OCI-LY3 (cell line): ENCODE results near the gene LECT2.

Experiments
- H2AFZ ChIP-seq: fragments of 200-600, 300-600 bp; shearing (Covaris generic); 2 replicates; pipeline ENCODE4 v1.6.0; 2014; ENCODE audit warnings: antibody characterized with exemption, low read depth, low read length
- H3K27ac ChIP-seq: fragments of 200-600, 300-600 bp; sonication (generic); 2 replicates; pipeline ENCODE4 v1.5.1; 2014; ENCODE audit warnings: mild to moderate bottlenecking, low read length, moderate library complexity, mixed read lengths
- H3K27me3 ChIP-seq: fragments of 200-600, 300-600 bp; sonication (generic); 2 replicates; pipeline ENCODE4 v1.6.1; 2014; ENCODE audit warnings: low read depth, low read length, mixed read lengths
- H3K36me3 ChIP-seq: fragments of 200-600, 300-600 bp; sonication (generic); replicated peaks from 2 replicates; pipeline ENCODE3; 2014; ENCODE audit warnings: low read depth, low read length, mixed read lengths
- H3K4me1 ChIP-seq: fragments of 300-600, 200-600 bp; sonication (generic); 2 replicates; pipeline ENCODE4 v1.6.1; 2014; ENCODE audit warnings: low read length, mixed read lengths
- H3K4me2 ChIP-seq: fragments of 200-600, 300-600 bp; sonication (generic); 2 replicates; pipeline ENCODE4 v1.6.1; 2014; ENCODE audit warnings: low read length, mixed read lengths
- H3K4me3 ChIP-seq: fragments of 300-600, 200-600 bp; sonication (generic); 2 replicates; pipeline ENCODE4 v1.5.1; 2014; ENCODE audit warnings: antibody characterized with exemption, mild to moderate bottlenecking, low read length, moderate library complexity
- H3K79me2 ChIP-seq: fragments of 300-600, 200-600 bp; shearing (Covaris generic); 2 replicates; pipeline ENCODE4 v1.6.1; 2014; ENCODE audit warnings: mild to moderate bottlenecking, low read length, mixed read lengths
- H3K9ac ChIP-seq: fragments of 300-600, 200-600 bp; shearing (Covaris generic); 2 replicates; pipeline ENCODE4 v1.6.0; 2014; ENCODE audit warnings: mild to moderate bottlenecking, low read length, moderate library complexity
- H3K9me3 ChIP-seq: fragments of 200-600, 300-600 bp; shearing (Covaris generic); 2 replicates; pipeline ENCODE4 v1.6.1; 2014; ENCODE audit warnings: low read length, mixed read lengths; ENCODE audit not compliant: insufficient read depth
- H4K20me1 ChIP-seq: fragments of 200-600, 300-600 bp; sonication (generic); 2 replicates; pipeline ENCODE4 v1.6.1; 2016; ENCODE audit warnings: low read length, mixed read lengths; ENCODE audit not compliant: insufficient read depth
- CTCF ChIP-seq: fragments of 200-600, 300-600 bp; sonication (generic); IDR thresholded peaks from 2 replicates; pipeline ENCODE4 v1.5.1; 2014; ENCODE audit warnings: antibody characterized with exemption, low read length, low read depth
- EZH2phosphoT487 ChIP-seq: fragments of 200-600 bp; shearing (Covaris generic); IDR thresholded peaks from 2 replicates; pipeline ENCODE4 v1.6.1; 2018; ENCODE audit warnings: antibody characterized with exemption, mixed run types, low read depth

LECT2 gene

GRCh38 chr5:135905144-135905543 is 49.6 kb downstream of the LECT2 start:
- Histone ChIP-seq H3K27ac (no peak overlapping the region), H3K9me3 (no peaks in the 10 kb centered on the region), H4K20me1 (no peaks in the 10 kb centered on the region), H3K36me3 (no peaks in the 10 kb centered on the region), H3K4me1 (no peaks in the 10 kb centered on the region), H2AFZ (no peak overlapping the region), H3K9ac (no peak overlapping the region), H3K27me3 (peaks cover 24% of the 10 kb centered on the region), H3K4me2 (no peak overlapping the region), H3K79me2 (no peaks in the 10 kb centered on the region), H3K4me3 (no peak overlapping the region)
- no peak for TF ChIP-seq CTCF
- no peak for TF ChIP-seq EZH2phosphoT487

DNA sequence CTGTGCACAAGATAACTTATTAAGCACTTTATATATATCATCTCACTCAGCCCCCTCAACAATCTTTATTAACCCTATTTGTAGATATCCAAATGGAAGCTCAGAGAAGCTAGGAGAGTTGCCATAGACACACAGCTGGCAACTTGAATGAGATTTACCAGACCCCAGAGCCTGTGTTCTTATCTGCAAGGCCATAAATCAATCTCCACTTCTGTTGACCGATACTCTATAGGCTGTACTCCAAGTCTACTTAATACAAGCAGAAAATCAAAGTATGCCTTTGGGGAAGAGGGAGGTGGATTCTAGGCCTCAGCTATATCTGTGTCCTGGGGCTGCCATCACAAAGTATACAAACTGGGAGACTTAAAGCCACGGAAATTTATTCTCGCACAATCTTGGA is 53.1 kb downstream of the LECT2 start:
- no peak overlapping the region for H2AFZ ChIP-seq
- H3K4me1 ChIP-seq, result no peaks in the 10 kb centered on the region
- H4K20me1 ChIP-seq, result no peaks in the 10 kb centered on the region
- no peaks in the 10 kb centered on the region for H3K79me2 ChIP-seq
- H3K9me3 ChIP-seq, result no peaks in the 10 kb centered on the region
- no peak overlapping the region for H3K9ac ChIP-seq
- no peak overlapping the region for H3K4me3 ChIP-seq
- no peak overlapping the region for H3K4me2 ChIP-seq
- peaks cover 23% of the 10 kb centered on the region for H3K27me3 ChIP-seq
- H3K36me3 ChIP-seq, result no peaks in the 10 kb centered on the region
- no peak for TF ChIP-seq EZH2phosphoT487
- no peak for TF ChIP-seq CTCF
- H3K27ac ChIP-seq, result no peak overlapping the region

- no peak overlapping the region for H2AFZ ChIP-seq
- no peak overlapping the region for H3K4me3 ChIP-seq
- no peaks in the 10 kb centered on the region for H3K36me3 ChIP-seq
- H3K79me2 ChIP-seq, result no peaks in the 10 kb centered on the region
- no peak overlapping the region for H3K9ac ChIP-seq
- H3K4me2 ChIP-seq, result no peak overlapping the region
- H3K27ac ChIP-seq, result no peak overlapping the region
- H3K9me3 ChIP-seq, result no peaks in the 10 kb centered on the region
- H4K20me1 ChIP-seq, result no peaks in the 10 kb centered on the region
- no peaks in the 10 kb centered on the region for H3K4me1 ChIP-seq
- peaks cover 34% of the 10 kb centered on the region for H3K27me3 ChIP-seq
- TF ChIP-seq EZH2phosphoT487 (no peak), CTCF (no peak)
Observed at GRCh38 chr5:135900276-135900675, 54.5 kb downstream of the LECT2 start.

DNA sequence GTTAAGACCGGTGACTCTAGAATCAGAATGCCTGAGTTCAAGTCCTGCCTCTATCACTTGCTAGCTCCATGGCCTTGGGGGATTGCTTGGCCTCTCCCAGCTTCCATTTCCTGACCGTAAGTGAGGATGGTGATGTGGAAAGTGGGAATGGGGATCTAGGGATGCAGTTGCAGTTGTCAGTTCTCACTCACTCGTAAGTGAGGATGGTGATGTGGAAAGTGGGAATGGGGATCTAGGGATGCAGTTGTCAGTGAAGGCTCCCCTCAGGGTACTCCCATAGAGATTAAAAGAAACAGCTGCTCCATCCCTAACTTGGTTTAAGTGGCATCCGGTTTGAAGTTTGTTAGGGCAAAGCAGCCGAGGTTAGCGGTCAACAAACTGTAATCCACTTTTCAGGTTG is 56.1 kb downstream of the LECT2 start:
- Histone ChIP-seq H3K9me3 (no peaks in the 10 kb centered on the region), H3K27me3 (peaks cover 47% of the 10 kb centered on the region)
- no peak for TF ChIP-seq EZH2phosphoT487

More for the DNA sequence above, 56.1 kb downstream of the LECT2 start:
- H4K20me1 ChIP-seq, result no peaks in the 10 kb centered on the region
- H3K27ac ChIP-seq, result no peak overlapping the region
- H3K4me2 ChIP-seq, result no peak overlapping the region
- no peak overlapping the region for H2AFZ ChIP-seq
- no peaks in the 10 kb centered on the region for H3K36me3 ChIP-seq
- no peak overlapping the region for H3K9ac ChIP-seq
- H3K4me3 ChIP-seq, result no peak overlapping the region
- H3K4me1 ChIP-seq, result no peaks in the 10 kb centered on the region
- H3K79me2 ChIP-seq, result no peaks in the 10 kb centered on the region
